ENCODE data around the gene IP6K1.

GRCh38 chr3:49761661-49762060 is 24.7 kb downstream of the IP6K1 start:
- TF ChIP-seq CTCF (IDR thresholded peaks at IDR 0.05) (no peak), POLR2A (IDR thresholded peaks at IDR 0.05) (no peak)
